AG10803 (cell line): ENCODE data around the gene ZBTB21.

Experiments
- DNase-seq: peaks from one replicate; pipeline ENCODE4 v3.0.0; 2010; ENCODE audit warnings: low read depth
- H3K4me3 ChIP-seq: 2 replicates; pipeline ENCODE4 v1.5.1; 2011; ENCODE audit warnings: mild to moderate bottlenecking, low read length, control low read depth
- TF ChIP-seq, protein P1 (sequence below): conservative IDR thresholded peaks from 2 replicates; pipeline ENCODE4 v1.5.1; 2011; ENCODE audit warnings: mild to moderate bottlenecking, low read length, control low read depth, inconsistent platforms

Gene ZBTB21

GRCh38 chr21:42009831-42010506 lies at the start of gene ZBTB21:
TSS of gene ZBTB21 (minus strand) at chr21:42010360. CDS start at chr21:41994095, 16,265 bp downstream.
- TF ChIP-seq, protein P1, sequence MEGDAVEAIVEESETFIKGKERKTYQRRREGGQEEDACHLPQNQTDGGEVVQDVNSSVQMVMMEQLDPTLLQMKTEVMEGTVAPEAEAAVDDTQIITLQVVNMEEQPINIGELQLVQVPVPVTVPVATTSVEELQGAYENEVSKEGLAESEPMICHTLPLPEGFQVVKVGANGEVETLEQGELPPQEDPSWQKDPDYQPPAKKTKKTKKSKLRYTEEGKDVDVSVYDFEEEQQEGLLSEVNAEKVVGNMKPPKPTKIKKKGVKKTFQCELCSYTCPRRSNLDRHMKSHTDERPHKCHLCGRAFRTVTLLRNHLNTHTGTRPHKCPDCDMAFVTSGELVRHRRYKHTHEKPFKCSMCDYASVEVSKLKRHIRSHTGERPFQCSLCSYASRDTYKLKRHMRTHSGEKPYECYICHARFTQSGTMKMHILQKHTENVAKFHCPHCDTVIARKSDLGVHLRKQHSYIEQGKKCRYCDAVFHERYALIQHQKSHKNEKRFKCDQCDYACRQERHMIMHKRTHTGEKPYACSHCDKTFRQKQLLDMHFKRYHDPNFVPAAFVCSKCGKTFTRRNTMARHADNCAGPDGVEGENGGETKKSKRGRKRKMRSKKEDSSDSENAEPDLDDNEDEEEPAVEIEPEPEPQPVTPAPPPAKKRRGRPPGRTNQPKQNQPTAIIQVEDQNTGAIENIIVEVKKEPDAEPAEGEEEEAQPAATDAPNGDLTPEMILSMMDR, result no peak
- H3K4me3 ChIP-seq, result peak within 1 kb of the TSS; percentile 75
- DNase-seq, result peak; percentile 96

DNA sequence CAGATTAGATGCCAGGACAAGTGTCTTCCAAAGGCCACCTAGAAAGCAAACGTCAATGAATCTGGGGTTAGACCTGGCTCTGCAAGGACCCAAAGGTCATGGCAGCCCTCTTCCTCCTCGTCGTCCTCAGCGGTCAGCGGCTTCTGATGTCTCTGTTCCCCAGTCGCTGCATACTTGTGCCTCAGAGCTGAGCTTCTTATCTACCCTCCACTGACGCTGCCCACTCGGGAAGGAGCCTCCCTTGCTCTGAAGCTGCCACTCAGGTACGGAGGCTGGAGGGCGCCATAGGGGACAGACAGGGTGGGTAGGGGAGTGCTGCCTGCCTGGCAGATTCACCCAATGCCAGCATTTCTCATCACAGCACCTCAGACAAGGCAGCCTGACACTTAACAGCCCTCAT lies 49.6 kb upstream of the ZBTB21 start:
- DNase-seq, result no peak
- TF ChIP-seq, protein P1, result no peak
- H3K4me3 ChIP-seq, result no peak overlapping the region

DNA sequence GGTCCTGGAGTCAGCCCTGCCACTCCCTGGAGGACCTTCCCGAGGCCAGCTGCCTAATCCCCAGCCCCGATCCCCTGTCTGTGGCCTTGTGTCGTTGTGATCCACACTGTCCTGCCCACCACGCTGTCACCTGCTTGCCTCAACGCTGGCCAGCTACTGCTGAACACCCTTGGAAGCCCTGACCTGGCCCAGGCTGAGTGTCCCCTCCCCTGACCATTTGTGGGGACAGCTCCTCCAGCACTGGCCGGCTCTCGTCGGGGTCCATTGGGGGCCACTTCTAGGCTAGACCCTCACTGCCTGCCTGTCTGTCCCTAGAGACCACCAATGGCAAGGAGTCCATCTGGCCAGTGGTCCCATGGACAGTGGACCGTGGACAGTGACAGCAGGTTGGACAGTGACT lies 49.0 kb upstream of the ZBTB21 start:
- no peak for DNase-seq
- no peak overlapping the region for H3K4me3 ChIP-seq
- TF ChIP-seq, protein P1, result no peak

DNA sequence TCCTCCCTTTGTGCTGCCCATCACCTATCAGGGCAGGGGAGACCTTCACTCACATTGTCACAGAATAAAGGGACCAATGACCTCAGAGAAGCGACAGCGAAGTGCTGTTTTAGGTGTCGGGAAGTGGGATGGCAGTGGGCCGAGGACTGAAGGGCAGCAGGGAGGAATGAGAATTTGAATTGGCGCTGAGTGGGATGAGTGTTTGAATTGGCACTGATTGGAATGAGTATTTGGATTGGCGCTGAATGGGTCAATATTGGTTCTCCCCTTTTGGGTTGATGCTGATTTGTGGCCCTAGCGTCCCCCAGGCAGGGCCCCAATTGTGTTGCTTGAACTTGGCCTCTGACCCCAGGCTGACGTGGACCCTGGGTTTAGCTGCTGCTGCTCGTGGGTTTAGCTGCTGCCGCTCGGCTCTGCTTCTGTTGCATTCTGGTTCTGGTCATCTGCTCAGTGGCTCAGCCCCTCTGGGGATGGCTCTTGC lies 48.5 kb upstream of the ZBTB21 start:
- DNase-seq, result no peak
- TF ChIP-seq, protein P1, result no peak
- H3K4me3 ChIP-seq, result no peak overlapping the region

DNA sequence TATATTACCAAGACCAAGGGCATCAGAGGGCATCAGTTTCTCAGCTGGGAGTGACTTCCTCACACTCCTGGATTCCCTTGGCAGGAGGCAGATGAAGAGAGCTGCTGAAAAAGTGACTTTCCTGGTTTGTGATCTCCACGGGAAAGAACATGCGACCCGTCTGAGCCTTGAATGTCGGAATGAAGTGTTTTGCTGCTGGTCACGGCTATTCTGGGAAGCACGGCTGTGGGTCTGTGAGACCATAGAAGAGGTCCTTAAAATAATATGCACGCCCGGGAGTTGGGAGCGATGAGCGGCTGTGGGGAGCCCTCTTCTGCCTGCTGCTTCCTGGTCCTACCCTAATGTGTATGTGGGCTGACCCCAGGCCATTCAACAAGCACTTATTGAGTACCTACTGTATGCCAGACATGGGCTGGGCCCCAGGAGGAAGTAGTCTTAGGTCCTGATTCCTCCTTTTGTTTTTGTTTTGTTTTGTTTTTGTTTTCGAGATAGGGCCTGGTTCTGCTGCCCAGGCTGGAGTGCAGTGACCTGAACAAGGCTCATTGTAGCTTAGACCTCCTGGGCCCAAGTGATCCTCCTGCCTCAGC lies 47.8 kb upstream of the ZBTB21 start:
- TF ChIP-seq, protein P1, result no peak
- DNase-seq, result no peak
- no peak overlapping the region for H3K4me3 ChIP-seq

DNA sequence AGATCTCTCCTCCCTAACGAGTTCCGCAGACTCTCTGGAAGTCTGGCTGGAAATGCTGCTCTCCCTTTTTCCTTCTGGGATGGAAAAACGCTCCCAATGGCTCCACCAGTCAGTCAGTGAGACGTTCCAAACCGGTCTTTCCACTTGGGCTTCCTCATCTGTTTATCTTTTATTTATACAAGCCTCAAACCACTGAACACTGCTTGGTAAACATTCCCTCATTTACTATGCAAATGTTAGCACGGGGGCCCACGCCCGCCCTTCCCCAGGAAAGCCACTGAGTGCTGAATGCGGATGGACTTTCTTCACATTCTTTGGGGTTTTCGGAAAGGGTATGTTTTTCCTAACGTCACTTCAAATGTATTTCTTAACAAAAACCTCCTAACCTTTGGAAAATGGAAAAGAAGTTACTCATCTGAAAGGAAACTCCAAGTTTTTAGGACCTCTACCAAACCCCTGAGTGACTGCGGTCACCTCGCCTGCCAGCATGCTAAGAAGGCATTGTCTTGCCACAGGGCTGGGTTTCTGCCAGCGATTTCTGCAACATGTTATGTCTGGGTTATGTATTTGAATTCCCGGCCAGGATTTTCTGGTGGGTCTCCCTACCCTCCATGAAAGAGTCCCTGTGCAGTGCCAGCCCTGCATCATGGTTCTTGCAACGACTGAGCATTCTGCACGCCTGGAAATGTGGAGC lies 47.0 kb upstream of the ZBTB21 start:
- H3K4me3 ChIP-seq, result peak overlapping the region; percentile 2
- TF ChIP-seq, protein P1, result no peak
- peak; percentile 98 for DNase-seq
